Measurements from ENCODE around the gene ATL3. TPM values are rescaled to one million over a fixed set of nuclear protein-coding genes. Genes with fewer than 3 reads are reported as not detected.
"Not testable (repeated sequence)": the region's sequence is repeated elsewhere in the genome, so short reads cannot be mapped to it uniquely, and the experiment has no call there.

The ATL3 gene
- total RNA-seq, 1 donor from 2014 or later: 31.8 TPM

- DNase-seq (no peak), ATAC-seq (ENCODE audit: low read depth) (no peak)
- TF ChIP-seq, protein P1, sequence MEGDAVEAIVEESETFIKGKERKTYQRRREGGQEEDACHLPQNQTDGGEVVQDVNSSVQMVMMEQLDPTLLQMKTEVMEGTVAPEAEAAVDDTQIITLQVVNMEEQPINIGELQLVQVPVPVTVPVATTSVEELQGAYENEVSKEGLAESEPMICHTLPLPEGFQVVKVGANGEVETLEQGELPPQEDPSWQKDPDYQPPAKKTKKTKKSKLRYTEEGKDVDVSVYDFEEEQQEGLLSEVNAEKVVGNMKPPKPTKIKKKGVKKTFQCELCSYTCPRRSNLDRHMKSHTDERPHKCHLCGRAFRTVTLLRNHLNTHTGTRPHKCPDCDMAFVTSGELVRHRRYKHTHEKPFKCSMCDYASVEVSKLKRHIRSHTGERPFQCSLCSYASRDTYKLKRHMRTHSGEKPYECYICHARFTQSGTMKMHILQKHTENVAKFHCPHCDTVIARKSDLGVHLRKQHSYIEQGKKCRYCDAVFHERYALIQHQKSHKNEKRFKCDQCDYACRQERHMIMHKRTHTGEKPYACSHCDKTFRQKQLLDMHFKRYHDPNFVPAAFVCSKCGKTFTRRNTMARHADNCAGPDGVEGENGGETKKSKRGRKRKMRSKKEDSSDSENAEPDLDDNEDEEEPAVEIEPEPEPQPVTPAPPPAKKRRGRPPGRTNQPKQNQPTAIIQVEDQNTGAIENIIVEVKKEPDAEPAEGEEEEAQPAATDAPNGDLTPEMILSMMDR (IDR thresholded peaks at IDR 0.05): no peak
- ChIA-PET CTCF (no interaction called here), POLR2A (interaction anchor here (0.6 to 0.7 kb wide), 2 partner anchors 32 to 707 kb away, joined by 3 to 6 read pairs; no protein-coding TSS in a partner anchor)
- H3K9me3 Mint-ChIP-seq: no peaks in the 10 kb centered on the region
- H3K27me3 Mint-ChIP-seq: no peaks in the 10 kb centered on the region
- H3K4me1 Mint-ChIP-seq: no peaks in the 10 kb centered on the region
- no peak overlapping the region for H3K4me3 Mint-ChIP-seq
- intact Hi-C loops (cut with micrococcal nuclease): no loop called here
- H3K27ac Mint-ChIP-seq: no peak overlapping the region
- no peaks in the 10 kb centered on the region for H3K36me3 Mint-ChIP-seq (ENCODE audit: low read depth)
Observed at GRCh38 chr11:63589000-63589399, 82.2 kb downstream of the ATL3 start.

- POLR2A ChIA-PET: no interaction called here
- CTCF ChIA-PET: no interaction called here
- no peak overlapping the region for H3K27ac Mint-ChIP-seq
- H3K4me1 Mint-ChIP-seq: no peaks in the 10 kb centered on the region
- H3K9me3 Mint-ChIP-seq: peaks cover 8% of the 10 kb centered on the region
- ATAC-seq (ENCODE audit: low read depth) (no peak), DNase-seq (no peak)
- H3K4me3 Mint-ChIP-seq: no peak overlapping the region
- no peaks in the 10 kb centered on the region for H3K27me3 Mint-ChIP-seq
- H3K36me3 Mint-ChIP-seq (ENCODE audit: low read depth): peaks cover 3% of the 10 kb centered on the region
- TF ChIP-seq, protein P1 (IDR thresholded peaks at IDR 0.05): no peak
- intact Hi-C loops (cut with micrococcal nuclease): no loop called here
Observed at GRCh38 chr11:63586451-63587166, 84.6 kb downstream of the ATL3 start.

- POLR2A ChIA-PET: interaction anchor here (0.6 kb wide), 1 partner anchor 76 kb away, joined by 3 read pairs; no protein-coding TSS in a partner anchor
- DNase-seq (no peak), ATAC-seq (ENCODE audit: low read depth) (no peak)
- no peak overlapping the region for H3K4me3 Mint-ChIP-seq
- intact Hi-C loops (cut with micrococcal nuclease): no loop called here
- no peaks in the 10 kb centered on the region for H3K4me1 Mint-ChIP-seq
- H3K9me3 Mint-ChIP-seq: peaks cover 16% of the 10 kb centered on the region
- CTCF ChIA-PET: no interaction called here
- H3K27ac Mint-ChIP-seq: no peak overlapping the region
- H3K36me3 Mint-ChIP-seq (ENCODE audit: low read depth): peaks cover 5% of the 10 kb centered on the region
- TF ChIP-seq, protein P1 (IDR thresholded peaks at IDR 0.05): no peak
- no peaks in the 10 kb centered on the region for H3K27me3 Mint-ChIP-seq
Observed at GRCh38 chr11:63583357-63583677, 87.9 kb downstream of the ATL3 start.

DNA sequence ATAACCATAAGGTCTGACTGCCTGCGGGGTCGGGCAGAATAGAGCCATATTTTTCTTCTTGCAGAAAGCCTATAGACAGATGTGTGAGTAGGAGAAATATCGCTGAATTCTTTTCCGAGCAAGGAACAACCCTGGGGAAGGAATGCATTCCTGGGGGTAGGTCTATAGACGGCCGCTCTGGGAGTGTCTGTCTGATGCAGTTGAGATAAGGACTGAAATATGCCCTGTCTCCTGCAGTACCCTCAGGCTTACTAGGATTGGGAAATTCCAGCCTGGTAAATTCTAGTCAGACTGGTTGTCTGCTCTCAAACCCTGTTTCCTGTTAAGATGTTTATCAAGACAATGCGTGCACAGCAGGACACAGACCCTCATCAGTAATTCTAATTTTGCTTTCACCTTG is 90.0 kb downstream of the ATL3 start:
- H3K4me3 Mint-ChIP-seq, POLR2A ChIA-PET: not testable (repeated sequence)

DNA sequence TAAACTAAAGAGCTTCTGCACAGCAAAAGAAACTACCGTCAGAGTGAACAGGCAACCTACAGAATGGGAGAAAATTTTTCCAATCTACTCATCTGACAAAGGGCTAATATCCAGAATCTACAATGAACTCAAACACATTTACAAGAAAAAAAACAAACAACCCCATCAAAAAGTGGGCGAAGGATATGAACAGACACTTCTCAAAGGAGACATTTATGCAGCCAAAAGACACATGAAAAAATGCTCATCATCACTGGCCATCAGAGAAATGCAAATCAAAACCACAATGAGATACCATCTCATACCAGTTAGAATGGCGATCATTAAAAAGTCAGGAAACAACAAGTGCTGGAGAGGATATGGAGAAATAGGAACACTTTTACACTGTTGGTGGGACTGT is 92.3 kb downstream of the ATL3 start:
- H3K9me3 Mint-ChIP-seq: peaks cover 16% of the 10 kb centered on the region
- CTCF ChIA-PET; H3K4me3 Mint-ChIP-seq; H3K4me1 Mint-ChIP-seq; ATAC-seq (ENCODE audit: low read depth); H3K27me3 Mint-ChIP-seq; DNase-seq; POLR2A ChIA-PET; H3K36me3 Mint-ChIP-seq (ENCODE audit: low read depth); H3K27ac Mint-ChIP-seq; intact Hi-C loops (cut with micrococcal nuclease): not testable (repeated sequence)

More for the DNA sequence above, 90.0 kb downstream of the ATL3 start:
- ATAC-seq (ENCODE audit: low read depth); CTCF ChIA-PET; H3K27me3 Mint-ChIP-seq; H3K4me1 Mint-ChIP-seq; H3K36me3 Mint-ChIP-seq (ENCODE audit: low read depth); DNase-seq; intact Hi-C loops (cut with micrococcal nuclease); H3K27ac Mint-ChIP-seq: not testable (repeated sequence)
- peaks cover 16% of the 10 kb centered on the region for H3K9me3 Mint-ChIP-seq

DNA sequence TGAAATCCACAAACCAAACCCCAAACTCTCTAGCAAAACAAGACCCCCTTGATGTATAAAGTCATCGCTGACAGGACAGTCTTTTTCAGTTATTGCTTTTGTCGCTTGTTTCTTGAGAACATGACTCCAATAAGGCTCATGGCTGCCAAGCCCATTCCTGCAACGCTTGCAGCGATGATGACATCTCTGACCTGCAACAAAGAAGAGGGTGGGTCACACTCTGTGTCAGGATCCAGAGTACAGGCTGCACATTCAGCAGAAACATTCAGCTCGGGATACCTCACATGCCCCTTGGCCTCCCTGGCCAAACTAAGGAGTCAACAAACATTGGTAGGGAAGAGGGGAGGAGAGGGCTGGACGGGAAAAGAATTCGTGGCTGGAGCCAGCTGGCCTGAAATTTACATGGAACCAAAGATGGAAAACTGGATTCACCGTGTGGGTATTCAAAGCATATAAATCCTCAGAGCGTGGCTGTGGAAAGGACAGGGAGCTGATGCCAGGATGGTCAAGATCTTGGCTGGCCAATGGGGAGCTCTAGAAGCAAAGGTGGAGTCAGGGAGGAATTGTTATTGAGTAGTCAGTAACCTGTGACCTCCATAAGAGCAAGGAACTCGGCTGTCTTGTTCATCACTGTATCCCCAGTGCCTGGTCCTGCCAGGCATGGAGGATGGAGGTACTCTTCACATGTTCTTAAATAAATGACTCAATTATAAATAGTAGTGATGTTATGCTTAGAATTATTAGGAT is 96.1 kb downstream of the ATL3 start:
- CTCF ChIA-PET: no interaction called here
- intact Hi-C loops (cut with micrococcal nuclease): no loop called here
- H3K4me3 Mint-ChIP-seq: peak overlapping the region; percentile 69

More for the DNA sequence above, 96.1 kb downstream of the ATL3 start:
- DNase-seq: no peak
- Mint-ChIP-seq H3K4me1 (peaks cover 32% of the 10 kb centered on the region), H3K9me3 (no peaks in the 10 kb centered on the region), H3K27ac (no peak overlapping the region), H3K27me3 (peaks cover 2% of the 10 kb centered on the region), H3K36me3 (ENCODE audit: low read depth) (no peaks in the 10 kb centered on the region)
- TF ChIP-seq, protein P1 (IDR thresholded peaks at IDR 0.05): no peak
- ATAC-seq (ENCODE audit: low read depth): no peak
- POLR2A ChIA-PET: no interaction called here

All from activated B cell treated with CpG ODN at 0.5 μM for 24 hours (primary cell).